Esophagus muscularis mucosa (tissue), 4 donors: Measurements from ENCODE around the gene REPS2.

Experiments used
- CTCF ChIP-seq, 3 experiments: fragments of 200-600 bp in 2 of 3; fragments of 450-650 bp in 1 of 3; sonication (generic) in 2 of 3; IDR thresholded peaks; one replicate each; pipeline ENCODE4 v1.5.1; 2017 to 2019; ENCODE audit warnings: antibody characterized with exemption in 3 of 3, mild to moderate bottlenecking in 2 of 3, moderate library complexity in 1 of 3
- EP300 ChIP-seq: sonication (generic); formaldehyde crosslinking; IDR thresholded peaks from one replicate; pipeline ENCODE4 v1.6.1; 2017; ENCODE audit warnings: antibody characterized with exemption
- POLR2A ChIP-seq: fragments of 450-650 bp; IDR thresholded peaks from one replicate; pipeline ENCODE4 v1.6.1; 2017; ENCODE audit warnings: antibody characterized with exemption, moderate library complexity, mild to moderate bottlenecking, low read depth
- POLR2AphosphoS5 ChIP-seq, 2 donors: sonication (generic); formaldehyde crosslinking; IDR thresholded peaks; one replicate each; pipeline ENCODE4 v1.6.1; 2017; ENCODE audit warnings: antibody characterized with exemption in 2 of 2

- no peak for TF ChIP-seq EP300
- TF ChIP-seq POLR2A = no peak
- no peak for TF ChIP-seq CTCF (IDR thresholded peaks at IDR 0.05)
- no peak for TF ChIP-seq POLR2AphosphoS5 (IDR thresholded peaks at IDR 0.05)
Observed at GRCh38 chrX:16999275-16999674, 52.8 kb downstream of the REPS2 start.
